ENCODE data around the gene ZNF23.

The ZNF23 gene

GRCh38 chr16:71426880-71427615 lies 35.0 kb downstream of the ZNF23 start:
- DNase-seq (ENCODE audit: low read depth in 2 of 2): no peak

GRCh38 chr16:71426069-71426879 lies 35.8 kb downstream of the ZNF23 start:
- peak in 1 of 2 experiments; percentile 34 for DNase-seq (ENCODE audit: low read depth in 2 of 2)

- no peak for DNase-seq (ENCODE audit: low read depth in 2 of 2)
Measured at GRCh38 chr16:71425746-71426068, 36.3 kb downstream of the ZNF23 start.

GRCh38 chr16:71424626-71425025 lies 37.4 kb downstream of the ZNF23 start:
- no peak for DNase-seq (ENCODE audit: low read depth in 2 of 2)

- no peak for DNase-seq (ENCODE audit: low read depth in 2 of 2)
Measured at GRCh38 chr16:71423865-71424264, 38.2 kb downstream of the ZNF23 start.

- no peak for DNase-seq (ENCODE audit: low read depth in 2 of 2)
Measured at GRCh38 chr16:71423016-71423415, 39.0 kb downstream of the ZNF23 start.

- peak in 1 of 2 experiments; percentile 26 for DNase-seq (ENCODE audit: low read depth in 2 of 2)
Measured at GRCh38 chr16:71421911-71422310, 40.1 kb downstream of the ZNF23 start.

GRCh38 chr16:71414038-71414437 lies 48.0 kb downstream of the ZNF23 start:
- DNase-seq (ENCODE audit: low read depth in 2 of 2): no peak

GRCh38 chr16:71413341-71413740 lies 48.7 kb downstream of the ZNF23 start:
- DNase-seq (ENCODE audit: low read depth in 2 of 2): no peak

- DNase-seq (ENCODE audit: low read depth in 2 of 2): peak; percentile 19 to 51
Measured at GRCh38 chr16:71412270-71413160, 49.5 kb downstream of the ZNF23 start.

- no peak for DNase-seq (ENCODE audit: low read depth in 2 of 2)
Measured at GRCh38 chr16:71410146-71410545, 51.9 kb downstream of the ZNF23 start.

GRCh38 chr16:71409011-71409775 lies 52.9 kb downstream of the ZNF23 start:
- DNase-seq (ENCODE audit: low read depth in 2 of 2): no peak

GRCh38 chr16:71408536-71408935 lies 53.5 kb downstream of the ZNF23 start:
- no peak for DNase-seq (ENCODE audit: low read depth in 2 of 2)

GRCh38 chr16:71407731-71408130 lies 54.3 kb downstream of the ZNF23 start:
- DNase-seq (ENCODE audit: low read depth in 2 of 2): no peak

- no peak for DNase-seq (ENCODE audit: low read depth in 2 of 2)
Measured at GRCh38 chr16:71406724-71407123, 55.3 kb downstream of the ZNF23 start.

GRCh38 chr16:71406316-71406715 lies 55.7 kb downstream of the ZNF23 start:
- DNase-seq (ENCODE audit: low read depth in 2 of 2): no peak

GRCh38 chr16:71404364-71404763 lies 57.7 kb downstream of the ZNF23 start:
- no peak for DNase-seq (ENCODE audit: low read depth in 2 of 2)

GRCh38 chr16:71402674-71403073 lies 59.4 kb downstream of the ZNF23 start:
- no peak for DNase-seq (ENCODE audit: low read depth in 2 of 2)

GRCh38 chr16:71402007-71402406 lies 60.0 kb downstream of the ZNF23 start:
- no peak for DNase-seq (ENCODE audit: low read depth in 2 of 2)

- DNase-seq (ENCODE audit: low read depth in 2 of 2): no peak
Measured at GRCh38 chr16:71399801-71400563, 62.1 kb downstream of the ZNF23 start.
